GM13976 (cell line): Measurements from ENCODE around the gene MMD2.
A peak's percentile ranks its signal among the peaks of the same experiment; 100 is the strongest.

Experiments
- DNase-seq: peaks from one replicate; pipeline ENCODE4 v3.0.0; 2012; ENCODE audit warnings: low spot score
- in situ Hi-C: fragments of 300-500 bp; cut with MboI; formaldehyde crosslinking; loops from one replicate; pipeline ENCODE4 v1.12.0; 2022; ENCODE audit warnings: low sequenced_read_pairs, mixed read lengths, inconsistent platforms; ENCODE audit not compliant: unreplicated experiment
- TF ChIP-seq, protein P1 (sequence below): IDR thresholded peaks from 2 replicates; pipeline ENCODE4 v1.5.1; 2012; ENCODE audit warnings: borderline replicate concordance, mild to moderate bottlenecking; ENCODE audit not compliant: insufficient read depth; ENCODE audit errors: extremely low read depth, missing control alignments, control extremely low read depth

MMD2 gene

GRCh38 chr7:4871930-4872675 lies 86.9 kb downstream of the MMD2 start:
- TF ChIP-seq, protein P1, sequence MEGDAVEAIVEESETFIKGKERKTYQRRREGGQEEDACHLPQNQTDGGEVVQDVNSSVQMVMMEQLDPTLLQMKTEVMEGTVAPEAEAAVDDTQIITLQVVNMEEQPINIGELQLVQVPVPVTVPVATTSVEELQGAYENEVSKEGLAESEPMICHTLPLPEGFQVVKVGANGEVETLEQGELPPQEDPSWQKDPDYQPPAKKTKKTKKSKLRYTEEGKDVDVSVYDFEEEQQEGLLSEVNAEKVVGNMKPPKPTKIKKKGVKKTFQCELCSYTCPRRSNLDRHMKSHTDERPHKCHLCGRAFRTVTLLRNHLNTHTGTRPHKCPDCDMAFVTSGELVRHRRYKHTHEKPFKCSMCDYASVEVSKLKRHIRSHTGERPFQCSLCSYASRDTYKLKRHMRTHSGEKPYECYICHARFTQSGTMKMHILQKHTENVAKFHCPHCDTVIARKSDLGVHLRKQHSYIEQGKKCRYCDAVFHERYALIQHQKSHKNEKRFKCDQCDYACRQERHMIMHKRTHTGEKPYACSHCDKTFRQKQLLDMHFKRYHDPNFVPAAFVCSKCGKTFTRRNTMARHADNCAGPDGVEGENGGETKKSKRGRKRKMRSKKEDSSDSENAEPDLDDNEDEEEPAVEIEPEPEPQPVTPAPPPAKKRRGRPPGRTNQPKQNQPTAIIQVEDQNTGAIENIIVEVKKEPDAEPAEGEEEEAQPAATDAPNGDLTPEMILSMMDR = no peak
- in situ Hi-C loops = no loop called here
- no peak for DNase-seq

DNA sequence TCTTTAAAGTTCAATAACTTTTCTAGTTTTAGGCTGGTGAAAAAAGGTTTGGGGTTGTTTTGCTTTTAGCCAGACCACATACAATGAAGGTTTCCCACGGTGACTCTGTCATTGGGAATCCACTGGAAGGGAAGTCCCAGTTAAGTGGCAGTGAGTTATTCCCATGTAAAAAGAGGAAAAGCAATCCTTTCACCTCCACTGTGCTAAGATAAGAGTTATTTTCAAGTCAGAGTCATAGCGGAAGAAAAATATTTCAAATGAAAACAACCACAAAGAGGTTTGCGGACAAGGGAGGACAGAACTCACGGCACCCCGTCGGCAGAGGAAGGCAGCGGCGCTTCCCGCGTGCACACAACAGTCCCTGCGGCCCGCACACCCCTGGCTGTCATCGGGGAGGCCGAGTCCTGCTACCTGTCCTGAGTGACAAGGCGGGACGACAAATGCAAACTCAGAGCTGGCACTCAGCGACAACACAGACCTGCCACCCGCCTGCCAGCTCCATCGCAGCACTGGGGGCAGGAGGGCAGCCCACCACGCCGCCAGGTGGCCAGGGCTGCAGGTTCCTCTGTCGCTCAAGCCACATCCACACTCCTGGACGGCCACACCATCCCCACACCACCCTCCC lies 87.8 kb downstream of the MMD2 start:
- no peak for DNase-seq
- TF ChIP-seq, protein P1 = no peak
- in situ Hi-C loops = no loop called here

- TF ChIP-seq, protein P1 = no peak
- no peak for DNase-seq
- in situ Hi-C loops = no loop called here
Measured at GRCh38 chr7:4868493-4868892, 90.5 kb downstream of the MMD2 start.

DNA sequence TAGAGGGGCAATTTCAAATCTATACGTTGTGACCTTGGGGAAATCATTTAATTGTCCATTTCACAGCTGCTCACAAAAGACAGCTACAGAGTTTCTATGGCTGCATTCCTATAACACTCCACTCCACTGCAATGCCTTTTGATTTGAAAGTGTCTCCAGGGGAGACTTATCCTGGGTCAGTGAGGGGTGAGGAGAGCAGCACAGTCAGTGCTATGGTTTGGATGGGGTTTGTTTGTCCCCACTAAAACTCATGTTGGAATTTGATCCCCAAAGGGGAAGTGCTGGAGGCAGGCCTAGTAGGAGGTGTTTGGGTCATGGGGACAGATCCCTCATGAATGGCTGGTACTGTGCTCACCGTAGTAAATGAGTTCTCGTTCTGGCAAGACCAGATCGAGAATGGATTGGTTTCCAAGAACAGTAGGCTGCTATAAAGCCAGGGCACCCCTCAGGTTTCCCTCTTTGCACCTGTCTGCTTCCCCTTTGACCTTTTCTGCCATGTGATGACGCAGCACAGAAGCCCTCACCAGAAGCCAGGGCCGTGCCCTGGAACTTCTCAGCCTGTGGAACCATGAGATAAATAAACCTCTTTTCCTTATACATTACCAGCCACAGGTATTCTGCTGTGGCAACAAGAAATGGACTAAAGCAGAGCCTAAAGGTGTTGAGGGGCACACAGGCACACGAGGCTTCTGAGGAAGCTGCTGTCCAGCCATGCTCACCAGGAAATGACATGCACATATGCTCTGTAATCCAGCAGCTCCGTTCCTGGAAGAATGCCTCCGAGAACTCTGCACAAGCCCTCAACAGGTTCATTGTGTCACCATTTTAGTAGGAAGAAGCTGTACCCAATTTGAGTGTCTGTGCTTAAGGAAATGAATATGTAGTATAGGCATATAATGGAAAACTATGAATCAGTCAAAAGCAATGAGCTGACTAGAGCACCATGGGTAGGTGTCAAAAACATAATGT lies 92.2 kb downstream of the MMD2 start:
- no peak for DNase-seq
- TF ChIP-seq, protein P1 = no peak
- in situ Hi-C loops = no loop called here

DNA sequence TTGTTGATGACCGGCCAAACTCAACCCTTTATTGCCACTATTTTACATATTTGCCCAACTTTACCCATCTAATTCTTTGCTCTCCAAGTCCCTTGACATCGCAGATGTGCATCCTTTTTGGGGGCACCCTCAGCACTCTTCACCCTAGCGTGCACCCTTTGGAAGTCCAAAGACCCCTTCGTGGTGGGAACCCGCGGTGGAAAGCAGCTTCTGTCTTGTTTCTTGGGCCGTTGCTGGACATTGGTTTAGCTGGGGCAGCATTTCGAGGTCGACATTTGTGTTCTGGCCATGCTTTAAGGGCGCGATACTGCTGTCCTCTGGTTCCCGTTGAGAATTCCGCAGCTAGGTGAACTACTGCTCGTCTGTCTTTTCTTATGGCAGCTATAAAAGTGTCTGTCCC lies 96.8 kb downstream of the MMD2 start:
- TF ChIP-seq, protein P1 = no peak
- no peak for DNase-seq
- in situ Hi-C loops = no loop called here

DNA sequence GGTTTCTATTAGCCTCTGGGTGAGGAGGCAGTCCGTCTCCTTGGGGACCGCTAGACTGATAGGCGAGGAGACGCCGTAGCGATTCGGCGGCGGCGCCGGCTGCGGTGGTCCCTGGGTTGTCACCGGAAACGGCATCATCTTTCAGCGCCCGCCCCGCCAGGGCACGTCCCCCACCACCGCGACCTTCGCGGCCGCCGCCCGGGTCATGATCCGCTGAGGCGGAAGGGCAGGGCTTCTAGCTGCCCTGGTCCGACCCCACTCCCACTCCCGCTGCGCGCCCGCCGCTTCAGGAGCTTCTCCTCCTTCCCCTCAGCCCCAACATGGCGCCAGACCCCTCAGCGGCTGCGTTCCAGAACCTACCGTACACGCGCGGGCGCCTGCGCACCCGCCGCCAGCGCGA lies 97.3 kb downstream of the MMD2 start, which contains the start of gene PAPOLB:
Gene PAPOLB (minus strand): TSS at position 358 of the 400 bp plus-strand sequence. CDS start 220 bp downstream, at position 138.
- peak; percentile 40 for DNase-seq
- TF ChIP-seq, protein P1 = no peak
- in situ Hi-C loops = no loop called here
